ENCODE results near the gene SPECC1L.

The SPECC1L gene

DNA sequence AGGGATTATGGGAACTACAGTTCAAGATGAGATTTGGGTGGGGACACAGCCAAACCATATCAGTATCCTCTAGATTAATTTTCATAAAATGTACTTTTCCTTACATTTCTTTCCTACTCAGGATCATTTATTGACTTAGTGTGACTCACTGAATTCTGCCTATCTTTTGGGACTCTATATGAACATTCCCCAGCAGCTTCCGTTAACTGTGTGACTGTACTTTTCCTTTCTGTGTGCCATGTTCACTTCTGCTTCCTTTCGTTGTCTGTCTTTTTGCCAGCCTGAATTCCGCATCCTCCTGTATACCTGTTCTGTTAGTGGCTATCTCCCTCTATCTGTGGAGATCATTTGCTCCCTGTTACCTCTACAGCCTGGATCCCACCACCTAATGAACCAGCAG is 48.8 kb downstream of the SPECC1L start:
- Histone ChIP-seq H3K79me2 (ENCODE audit: insufficient read depth, low read depth) (no peaks in the 10 kb centered on the region), H3K4me1 (ENCODE audit: low read depth, poor library complexity, severe bottlenecking) (peaks cover 13% of the 10 kb centered on the region), H3K36me3 (ENCODE audit: insufficient read depth) (no peaks in the 10 kb centered on the region; the same call in 1 of the 2 replicates), H4K20me1 (ENCODE audit: insufficient read depth) (no peaks in the 10 kb centered on the region), H3K27ac (no peak overlapping the region), H3K9ac (no peak overlapping the region), H3K4me3 (IDR thresholded peaks at IDR 0.05; ENCODE audit: insufficient read depth, low read depth, low read length) (no peak overlapping the region), H2AFZ (ENCODE audit: low read depth) (no peak overlapping the region), H3K27me3 (ENCODE audit: insufficient read depth, low read depth) (no peaks in the 10 kb centered on the region), H3K4me2 (no peak overlapping the region)
- TF ChIP-seq, protein P1, sequence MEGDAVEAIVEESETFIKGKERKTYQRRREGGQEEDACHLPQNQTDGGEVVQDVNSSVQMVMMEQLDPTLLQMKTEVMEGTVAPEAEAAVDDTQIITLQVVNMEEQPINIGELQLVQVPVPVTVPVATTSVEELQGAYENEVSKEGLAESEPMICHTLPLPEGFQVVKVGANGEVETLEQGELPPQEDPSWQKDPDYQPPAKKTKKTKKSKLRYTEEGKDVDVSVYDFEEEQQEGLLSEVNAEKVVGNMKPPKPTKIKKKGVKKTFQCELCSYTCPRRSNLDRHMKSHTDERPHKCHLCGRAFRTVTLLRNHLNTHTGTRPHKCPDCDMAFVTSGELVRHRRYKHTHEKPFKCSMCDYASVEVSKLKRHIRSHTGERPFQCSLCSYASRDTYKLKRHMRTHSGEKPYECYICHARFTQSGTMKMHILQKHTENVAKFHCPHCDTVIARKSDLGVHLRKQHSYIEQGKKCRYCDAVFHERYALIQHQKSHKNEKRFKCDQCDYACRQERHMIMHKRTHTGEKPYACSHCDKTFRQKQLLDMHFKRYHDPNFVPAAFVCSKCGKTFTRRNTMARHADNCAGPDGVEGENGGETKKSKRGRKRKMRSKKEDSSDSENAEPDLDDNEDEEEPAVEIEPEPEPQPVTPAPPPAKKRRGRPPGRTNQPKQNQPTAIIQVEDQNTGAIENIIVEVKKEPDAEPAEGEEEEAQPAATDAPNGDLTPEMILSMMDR (conservative IDR thresholded peaks at IDR 0.05; ENCODE audit: low read depth, low read length), result no peak

DNA sequence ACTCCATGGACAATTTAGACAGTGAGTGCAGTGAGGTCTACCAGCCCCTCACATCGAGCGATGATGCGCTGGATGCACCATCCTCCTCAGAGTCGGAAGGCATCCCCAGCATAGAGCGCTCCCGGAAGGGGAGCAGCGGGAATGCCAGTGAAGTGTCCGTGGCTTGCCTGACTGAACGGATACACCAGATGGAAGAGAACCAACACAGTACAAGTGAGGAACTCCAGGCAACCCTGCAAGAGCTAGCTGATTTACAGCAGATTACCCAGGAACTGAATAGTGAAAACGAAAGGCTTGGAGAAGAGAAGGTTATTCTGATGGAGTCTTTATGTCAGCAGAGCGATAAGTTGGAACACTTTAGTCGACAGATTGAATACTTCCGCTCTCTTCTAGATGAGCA is 51.4 kb downstream of the SPECC1L start:
- Histone ChIP-seq H4K20me1 (ENCODE audit: insufficient read depth) (peaks cover 4% of the 10 kb centered on the region; the same call in 1 of the 2 replicates), H3K4me1 (ENCODE audit: low read depth, poor library complexity, severe bottlenecking) (peaks cover 14% of the 10 kb centered on the region), H3K9ac (no peak overlapping the region), H3K27me3 (ENCODE audit: insufficient read depth, low read depth) (no peaks in the 10 kb centered on the region), H2AFZ (ENCODE audit: low read depth) (no peak overlapping the region), H3K27ac (no peak overlapping the region), H3K4me3 (IDR thresholded peaks at IDR 0.05; ENCODE audit: insufficient read depth, low read depth, low read length) (no peak overlapping the region), H3K4me2 (no peak overlapping the region), H3K36me3 (ENCODE audit: insufficient read depth) (no peaks in the 10 kb centered on the region), H3K79me2 (ENCODE audit: insufficient read depth, low read depth) (no peaks in the 10 kb centered on the region)
- TF ChIP-seq, protein P1 (conservative IDR thresholded peaks at IDR 0.05; ENCODE audit: low read depth, low read length), result no peak

DNA sequence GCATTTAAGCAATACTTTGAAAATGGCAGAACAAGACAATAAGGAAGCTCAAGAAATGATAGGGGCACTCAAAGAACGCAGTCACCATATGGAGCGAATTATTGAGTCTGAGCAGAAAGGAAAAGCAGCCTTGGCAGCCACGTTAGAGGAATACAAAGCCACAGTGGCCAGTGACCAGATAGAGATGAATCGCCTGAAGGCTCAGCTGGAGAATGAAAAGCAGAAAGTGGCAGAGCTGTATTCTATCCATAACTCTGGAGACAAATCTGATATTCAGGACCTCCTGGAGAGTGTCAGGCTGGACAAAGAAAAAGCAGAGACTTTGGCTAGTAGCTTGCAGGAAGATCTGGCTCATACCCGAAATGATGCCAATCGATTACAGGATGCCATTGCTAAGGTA is 51.9 kb downstream of the SPECC1L start:
- TF ChIP-seq, protein P1 (conservative IDR thresholded peaks at IDR 0.05; ENCODE audit: low read depth, low read length), result no peak
- Histone ChIP-seq H3K4me1 (ENCODE audit: low read depth, poor library complexity, severe bottlenecking) (peaks cover 14% of the 10 kb centered on the region), H3K9ac (no peak overlapping the region), H2AFZ (ENCODE audit: low read depth) (no peak overlapping the region), H3K4me2 (no peak overlapping the region), H4K20me1 (ENCODE audit: insufficient read depth) (peaks cover 4% of the 10 kb centered on the region; the same call in 1 of the 2 replicates), H3K27ac (no peak overlapping the region), H3K36me3 (ENCODE audit: insufficient read depth) (no peaks in the 10 kb centered on the region), H3K4me3 (IDR thresholded peaks at IDR 0.05; ENCODE audit: insufficient read depth, low read depth, low read length) (no peak overlapping the region), H3K79me2 (ENCODE audit: insufficient read depth, low read depth) (no peaks in the 10 kb centered on the region), H3K27me3 (ENCODE audit: insufficient read depth, low read depth) (no peaks in the 10 kb centered on the region)

DNA sequence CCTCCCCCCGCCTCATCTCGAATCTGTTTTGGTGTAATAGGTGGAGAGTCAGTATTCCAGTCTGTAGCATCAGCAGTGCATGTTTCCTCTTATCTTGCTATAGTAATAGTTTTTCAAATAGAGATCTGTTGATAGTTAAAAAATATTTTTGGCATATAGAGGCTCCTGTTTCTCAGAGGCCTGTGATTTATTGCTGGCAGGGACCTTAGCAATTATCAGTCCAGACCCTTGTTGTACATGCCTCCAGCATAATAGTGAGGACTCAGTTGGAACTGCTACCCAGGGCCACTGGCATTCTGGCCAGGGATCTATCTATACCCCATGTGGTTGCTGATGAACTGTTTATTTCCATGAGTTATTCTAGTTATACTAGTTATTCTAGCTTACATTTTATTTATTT is 52.6 kb downstream of the SPECC1L start:
- H2AFZ ChIP-seq (ENCODE audit: low read depth), result no peak overlapping the region
- no peak overlapping the region for H3K4me3 ChIP-seq (IDR thresholded peaks at IDR 0.05; ENCODE audit: insufficient read depth, low read depth, low read length)
- H4K20me1 ChIP-seq (ENCODE audit: insufficient read depth), result peaks cover 4% of the 10 kb centered on the region; the same call in 1 of the 2 replicates
- H3K9ac ChIP-seq, result no peak overlapping the region
- TF ChIP-seq, protein P1 (conservative IDR thresholded peaks at IDR 0.05; ENCODE audit: low read depth, low read length), result no peak
- H3K27me3 ChIP-seq (ENCODE audit: insufficient read depth, low read depth), result no peaks in the 10 kb centered on the region
- no peak overlapping the region for H3K4me2 ChIP-seq
- H3K79me2 ChIP-seq (ENCODE audit: insufficient read depth, low read depth), result no peaks in the 10 kb centered on the region
- no peaks in the 10 kb centered on the region for H3K36me3 ChIP-seq (ENCODE audit: insufficient read depth)
- peaks cover 14% of the 10 kb centered on the region for H3K4me1 ChIP-seq (ENCODE audit: low read depth, poor library complexity, severe bottlenecking)
- H3K27ac ChIP-seq, result no peak overlapping the region

Data from KMS-11 (cell line).